Measurements from ENCODE around the gene TNFAIP2. TPM values are rescaled to one million over a fixed set of nuclear protein-coding genes. Genes with fewer than 3 reads are reported as not detected.
"Not testable (repeated sequence)": the region's sequence is repeated elsewhere in the genome, so short reads cannot be mapped to it uniquely, and the experiment has no call there.

Gene TNFAIP2
- total RNA-seq, 1 donor from 2014 or later, result 82.7 TPM

- DNase-seq (ENCODE audit: extremely low spot score in 2 of 2), result no peak
- intact Hi-C loops (cut with DNase I), result no loop called here
- no peaks in the 10 kb centered on the region for H3K9me3 ChIP-seq
These were observed 49.7 kb downstream of the TNFAIP2 start for GRCh38 chr14:103172921-103173320.

GRCh38 chr14:103173887-103174286 is 50.6 kb downstream of the TNFAIP2 start:
- intact Hi-C loops (cut with DNase I); H3K4me3 ChIP-seq; H3K27me3 ChIP-seq; DNase-seq (ENCODE audit: extremely low spot score in 2 of 2); H3K27ac ChIP-seq; H3K9me3 ChIP-seq; H3K4me1 ChIP-seq; H3K36me3 ChIP-seq: not testable (repeated sequence)

More at GRCh38 chr14:103172921-103173320, 49.7 kb downstream of the TNFAIP2 start:
- TF ChIP-seq CTCF (IDR thresholded peaks at IDR 0.05), result no peak
- TF ChIP-seq POLR2A (IDR thresholded peaks at IDR 0.05), result no peak
- no peak for TF ChIP-seq POLR2AphosphoS5 (IDR thresholded peaks at IDR 0.05; ENCODE audit: insufficient read depth in 1 of 2, low read depth in 1 of 2)
- H3K27me3 ChIP-seq, result no peaks in the 10 kb centered on the region
- peaks cover 7% of the 10 kb centered on the region for H3K4me1 ChIP-seq
- no peak overlapping the region for H3K27ac ChIP-seq
- no peaks in the 10 kb centered on the region for H3K36me3 ChIP-seq
- no peak overlapping the region for H3K4me3 ChIP-seq

GRCh38 chr14:103176176-103176575 is 52.9 kb downstream of the TNFAIP2 start:
- DNase-seq (ENCODE audit: extremely low spot score in 2 of 2); H3K27ac ChIP-seq; H3K9me3 ChIP-seq; H3K27me3 ChIP-seq; H3K4me3 ChIP-seq; H3K36me3 ChIP-seq; H3K4me1 ChIP-seq; intact Hi-C loops (cut with DNase I): not testable (repeated sequence)

GRCh38 chr14:103177376-103177775 is 54.1 kb downstream of the TNFAIP2 start:
- H3K4me1 ChIP-seq, result peaks cover 7% of the 10 kb centered on the region
- no peaks in the 10 kb centered on the region for H3K27me3 ChIP-seq
- H3K27ac ChIP-seq, result no peak overlapping the region
- no peak for TF ChIP-seq POLR2A (IDR thresholded peaks at IDR 0.05)
- TF ChIP-seq POLR2AphosphoS5 (IDR thresholded peaks at IDR 0.05; ENCODE audit: insufficient read depth in 1 of 2, low read depth in 1 of 2), result no peak
- no peak for TF ChIP-seq CTCF (IDR thresholded peaks at IDR 0.05)
- no peak overlapping the region for H3K4me3 ChIP-seq
- H3K9me3 ChIP-seq, result no peaks in the 10 kb centered on the region
- intact Hi-C loops (cut with DNase I), result no loop called here
- no peaks in the 10 kb centered on the region for H3K36me3 ChIP-seq
- DNase-seq (ENCODE audit: extremely low spot score in 2 of 2), result no peak

- TF ChIP-seq POLR2A (IDR thresholded peaks at IDR 0.05) (no peak), CTCF (IDR thresholded peaks at IDR 0.05) (no peak), POLR2AphosphoS5 (IDR thresholded peaks at IDR 0.05; ENCODE audit: insufficient read depth in 1 of 2, low read depth in 1 of 2) (no peak)
- intact Hi-C loops (cut with DNase I), result no loop called here
- Histone ChIP-seq H3K27ac (no peak overlapping the region), H3K36me3 (no peaks in the 10 kb centered on the region), H3K4me1 (peaks cover 1% of the 10 kb centered on the region), H3K27me3 (no peaks in the 10 kb centered on the region), H3K4me3 (no peak overlapping the region), H3K9me3 (no peaks in the 10 kb centered on the region)
- no peak for DNase-seq (ENCODE audit: extremely low spot score in 2 of 2)
These were observed 55.3 kb downstream of the TNFAIP2 start for GRCh38 chr14:103178521-103178920.

- DNase-seq (ENCODE audit: extremely low spot score in 2 of 2), result no peak
- Histone ChIP-seq H3K36me3 (no peaks in the 10 kb centered on the region), H3K4me3 (no peak overlapping the region), H3K9me3 (no peaks in the 10 kb centered on the region), H3K27me3 (no peaks in the 10 kb centered on the region), H3K27ac (no peak overlapping the region), H3K4me1 (no peaks in the 10 kb centered on the region)
- intact Hi-C loops (cut with DNase I), result no loop called here
- TF ChIP-seq POLR2AphosphoS5 (IDR thresholded peaks at IDR 0.05; ENCODE audit: insufficient read depth in 1 of 2, low read depth in 1 of 2) (no peak), POLR2A (IDR thresholded peaks at IDR 0.05) (no peak), CTCF (IDR thresholded peaks at IDR 0.05) (no peak)
These were observed 55.8 kb downstream of the TNFAIP2 start for GRCh38 chr14:103179094-103179493.
